Measurements from ENCODE around the gene TXNIP.

DNA sequence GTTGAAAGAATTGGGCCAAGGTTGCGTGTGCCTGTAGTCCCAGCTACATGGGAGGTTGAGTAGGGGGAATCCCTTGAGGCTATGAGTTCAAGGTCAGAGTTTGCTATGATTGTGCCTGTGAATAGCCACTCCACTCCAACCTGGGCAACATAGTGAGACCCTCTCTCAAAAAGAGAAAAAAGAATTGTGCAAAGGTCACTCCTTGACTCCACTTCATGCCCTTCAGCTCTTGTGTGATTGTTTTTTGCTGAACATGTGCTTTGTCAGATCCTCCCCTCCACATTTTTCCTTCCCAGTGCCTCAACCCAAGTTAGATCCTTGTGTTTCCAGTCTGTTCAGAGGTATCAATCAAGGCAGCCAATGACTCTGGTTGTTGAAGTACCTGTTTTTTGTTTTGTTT lies 8.5 kb downstream of the TXNIP start:
- no peak for TF ChIP-seq POLR2A (IDR thresholded peaks at IDR 0.05)
- TF ChIP-seq, protein P1, sequence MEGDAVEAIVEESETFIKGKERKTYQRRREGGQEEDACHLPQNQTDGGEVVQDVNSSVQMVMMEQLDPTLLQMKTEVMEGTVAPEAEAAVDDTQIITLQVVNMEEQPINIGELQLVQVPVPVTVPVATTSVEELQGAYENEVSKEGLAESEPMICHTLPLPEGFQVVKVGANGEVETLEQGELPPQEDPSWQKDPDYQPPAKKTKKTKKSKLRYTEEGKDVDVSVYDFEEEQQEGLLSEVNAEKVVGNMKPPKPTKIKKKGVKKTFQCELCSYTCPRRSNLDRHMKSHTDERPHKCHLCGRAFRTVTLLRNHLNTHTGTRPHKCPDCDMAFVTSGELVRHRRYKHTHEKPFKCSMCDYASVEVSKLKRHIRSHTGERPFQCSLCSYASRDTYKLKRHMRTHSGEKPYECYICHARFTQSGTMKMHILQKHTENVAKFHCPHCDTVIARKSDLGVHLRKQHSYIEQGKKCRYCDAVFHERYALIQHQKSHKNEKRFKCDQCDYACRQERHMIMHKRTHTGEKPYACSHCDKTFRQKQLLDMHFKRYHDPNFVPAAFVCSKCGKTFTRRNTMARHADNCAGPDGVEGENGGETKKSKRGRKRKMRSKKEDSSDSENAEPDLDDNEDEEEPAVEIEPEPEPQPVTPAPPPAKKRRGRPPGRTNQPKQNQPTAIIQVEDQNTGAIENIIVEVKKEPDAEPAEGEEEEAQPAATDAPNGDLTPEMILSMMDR (IDR thresholded peaks at IDR 0.05) = no peak
- TF ChIP-seq POLR2AphosphoS5 (IDR thresholded peaks at IDR 0.05) = no peak

Data from prostate gland (tissue), 2 donors.